A549 (cell line): ENCODE measurements around the gene ZFHX3.

Experiments
- BHLHE40 ChIP-seq: IDR thresholded peaks from 2 replicates; pipeline ENCODE4 v1.6.1; 2012; ENCODE audit warnings: low read depth, low read length, inconsistent platforms
- CEBPB ChIP-seq, 2 experiments: fragments of >200 bp in 1 of 2; sonication (Bioruptor Twin) in 1 of 2; formaldehyde crosslinking in 1 of 2; IDR thresholded peaks; 2 replicates each; pipeline ENCODE4 v1.6.1; 2012 to 2016
- CTCF ChIP-seq: fragments of >200 bp; sonication (Bioruptor Twin); formaldehyde crosslinking; IDR thresholded peaks from 3 replicates; pipeline ENCODE4 v1.5.1; 2016
- HEYL ChIP-seq: fragments of 250-450 bp; sonication (Bioruptor Pico); IDR thresholded peaks from 2 replicates; pipeline ENCODE4 v1.8.0; 2021; ENCODE audit warnings: mild to moderate bottlenecking, moderate library complexity
- HOXA7 ChIP-seq: fragments of 250-450 bp; sonication (Bioruptor Pico); IDR thresholded peaks from 2 replicates; pipeline ENCODE4 v1.5.0; 2020; ENCODE audit warnings: mild to moderate bottlenecking, moderate library complexity
- PHF8 ChIP-seq: fragments of 200-600 bp; sonication (generic); IDR thresholded peaks from 2 replicates; pipeline ENCODE4 v1.6.1; 2016; ENCODE audit warnings: low read depth, mild to moderate bottlenecking, antibody characterized with exemption, moderate library complexity, borderline replicate concordance
- POLR2A ChIP-seq: IDR thresholded peaks from 2 replicates; pipeline ENCODE4 v1.6.1; 2012; ENCODE audit warnings: mild to moderate bottlenecking, low read length
- RAD21 ChIP-seq, 2 experiments: fragments of >200 bp in 1 of 2; sonication (Bioruptor Twin) in 1 of 2; formaldehyde crosslinking in 1 of 2; IDR thresholded peaks in 1 of 2; conservative IDR thresholded peaks in 1 of 2; 2 replicates in 1 of 2; 3 replicates in 1 of 2; pipeline ENCODE4 v1.6.1; 2012 to 2018; ENCODE audit warnings: inconsistent platforms in 1 of 2
- REST ChIP-seq: fragments of 200-600 bp; sonication (generic); IDR thresholded peaks from 2 replicates; pipeline ENCODE4 v1.6.1; 2016; ENCODE audit warnings: antibody characterized with exemption, mild to moderate bottlenecking, moderate library complexity
- RFX5 ChIP-seq: fragments of 450-650 bp; IDR thresholded peaks from 2 replicates; pipeline ENCODE4 v1.7.1; 2014; ENCODE audit warnings: antibody characterized with exemption, mild to moderate bottlenecking, moderate library complexity
- TF ChIP-seq, protein P1 (sequence below): fragments of 150-350 bp; IDR thresholded peaks from 2 replicates; pipeline ENCODE4 v1.6.1; 2014; ENCODE audit warnings: low read depth, mild to moderate bottlenecking, low read length
- TF ChIP-seq, protein P2 (sequence below): fragments of 450-650 bp; IDR thresholded peaks from 2 replicates; pipeline ENCODE4 v1.6.1; 2014; ENCODE audit warnings: antibody characterized with exemption
- TF ChIP-seq, protein P3 (sequence below): IDR thresholded peaks from 2 replicates; pipeline ENCODE4 v1.6.1; 2012

DNA sequence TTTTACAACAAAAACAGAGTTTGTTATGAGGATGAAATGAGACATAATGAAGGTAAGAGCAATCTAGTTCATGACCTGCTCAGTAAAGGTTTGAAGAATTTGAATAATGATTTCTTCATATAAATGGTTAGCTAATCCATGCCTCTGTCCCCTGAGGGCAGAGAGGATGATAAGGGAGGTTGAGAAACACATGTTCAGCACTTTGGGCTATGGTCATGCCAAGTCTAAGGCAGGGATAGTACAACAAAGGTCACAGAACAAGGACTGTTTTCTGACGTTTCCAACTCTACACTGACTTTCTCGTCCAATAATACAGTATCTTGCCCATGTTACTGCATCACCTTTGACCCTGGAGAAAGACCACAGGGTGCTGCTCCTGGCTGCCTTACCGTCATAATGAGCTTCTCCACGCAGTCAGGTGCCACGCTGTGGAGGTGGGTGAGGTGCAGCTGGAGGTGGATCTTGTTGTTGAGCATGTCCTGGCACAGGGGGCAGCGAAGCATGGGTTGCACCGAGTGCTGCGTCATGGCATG lies 236.7 kb downstream of the ZFHX3 start:
- TF ChIP-seq POLR2A, result no peak
- no peak for TF ChIP-seq CTCF
- TF ChIP-seq, protein P1, sequence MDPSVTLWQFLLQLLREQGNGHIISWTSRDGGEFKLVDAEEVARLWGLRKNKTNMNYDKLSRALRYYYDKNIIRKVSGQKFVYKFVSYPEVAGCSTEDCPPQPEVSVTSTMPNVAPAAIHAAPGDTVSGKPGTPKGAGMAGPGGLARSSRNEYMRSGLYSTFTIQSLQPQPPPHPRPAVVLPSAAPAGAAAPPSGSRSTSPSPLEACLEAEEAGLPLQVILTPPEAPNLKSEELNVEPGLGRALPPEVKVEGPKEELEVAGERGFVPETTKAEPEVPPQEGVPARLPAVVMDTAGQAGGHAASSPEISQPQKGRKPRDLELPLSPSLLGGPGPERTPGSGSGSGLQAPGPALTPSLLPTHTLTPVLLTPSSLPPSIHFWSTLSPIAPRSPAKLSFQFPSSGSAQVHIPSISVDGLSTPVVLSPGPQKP, result no peak
- no peak for TF ChIP-seq PHF8
- no peak for TF ChIP-seq RFX5
- no peak for TF ChIP-seq BHLHE40
- TF ChIP-seq CEBPB (IDR thresholded peaks at IDR 0.05), result no peak
- TF ChIP-seq RAD21 (conservative IDR thresholded peaks at IDR 0.05 in 1 of 2, IDR thresholded peaks at IDR 0.05 in 1 of 2), result no peak
- no peak for TF ChIP-seq HEYL (CRISPR knock-in tag)
- TF ChIP-seq, protein P2, sequence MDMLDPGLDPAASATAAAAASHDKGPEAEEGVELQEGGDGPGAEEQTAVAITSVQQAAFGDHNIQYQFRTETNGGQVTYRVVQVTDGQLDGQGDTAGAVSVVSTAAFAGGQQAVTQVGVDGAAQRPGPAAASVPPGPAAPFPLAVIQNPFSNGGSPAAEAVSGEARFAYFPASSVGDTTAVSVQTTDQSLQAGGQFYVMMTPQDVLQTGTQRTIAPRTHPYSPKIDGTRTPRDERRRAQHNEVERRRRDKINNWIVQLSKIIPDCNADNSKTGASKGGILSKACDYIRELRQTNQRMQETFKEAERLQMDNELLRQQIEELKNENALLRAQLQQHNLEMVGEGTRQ, result no peak
- no peak for TF ChIP-seq HOXA7
- no peak for TF ChIP-seq REST
- TF ChIP-seq, protein P3, sequence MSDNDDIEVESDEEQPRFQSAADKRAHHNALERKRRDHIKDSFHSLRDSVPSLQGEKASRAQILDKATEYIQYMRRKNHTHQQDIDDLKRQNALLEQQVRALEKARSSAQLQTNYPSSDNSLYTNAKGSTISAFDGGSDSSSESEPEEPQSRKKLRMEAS, result no peak
